HS-27A (cell line): ENCODE measurements around the gene FBN2.

Experiments
- DNase-seq: peaks from one replicate; pipeline ENCODE4 v3.0.0-alpha.2; 2012; ENCODE audit warnings: low read depth, missing footprints

Gene FBN2

DNA sequence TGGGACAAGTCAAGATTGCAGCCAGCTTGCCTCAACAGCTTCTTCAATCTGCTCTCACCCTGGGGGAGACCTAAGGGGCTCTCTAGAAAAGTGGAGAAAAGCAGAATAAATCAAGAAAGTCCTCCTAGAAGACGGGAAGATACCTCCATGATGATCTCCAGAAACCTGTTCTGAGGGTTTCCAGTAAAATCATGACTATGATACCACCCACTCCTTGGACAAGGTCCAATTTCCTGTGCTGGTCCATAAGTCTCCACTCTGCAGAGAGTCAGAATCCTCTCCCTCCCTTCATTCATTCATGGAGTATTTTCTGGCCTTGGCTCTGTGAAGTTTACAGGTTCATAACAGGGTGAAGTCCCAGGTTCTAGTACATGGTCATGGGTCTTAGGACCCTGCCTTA lies 285.8 kb downstream of the FBN2 start:
- no peak for DNase-seq

- DNase-seq = no peak
These were observed 292.1 kb downstream of the FBN2 start for GRCh38 chr5:128245974-128246373.

DNA sequence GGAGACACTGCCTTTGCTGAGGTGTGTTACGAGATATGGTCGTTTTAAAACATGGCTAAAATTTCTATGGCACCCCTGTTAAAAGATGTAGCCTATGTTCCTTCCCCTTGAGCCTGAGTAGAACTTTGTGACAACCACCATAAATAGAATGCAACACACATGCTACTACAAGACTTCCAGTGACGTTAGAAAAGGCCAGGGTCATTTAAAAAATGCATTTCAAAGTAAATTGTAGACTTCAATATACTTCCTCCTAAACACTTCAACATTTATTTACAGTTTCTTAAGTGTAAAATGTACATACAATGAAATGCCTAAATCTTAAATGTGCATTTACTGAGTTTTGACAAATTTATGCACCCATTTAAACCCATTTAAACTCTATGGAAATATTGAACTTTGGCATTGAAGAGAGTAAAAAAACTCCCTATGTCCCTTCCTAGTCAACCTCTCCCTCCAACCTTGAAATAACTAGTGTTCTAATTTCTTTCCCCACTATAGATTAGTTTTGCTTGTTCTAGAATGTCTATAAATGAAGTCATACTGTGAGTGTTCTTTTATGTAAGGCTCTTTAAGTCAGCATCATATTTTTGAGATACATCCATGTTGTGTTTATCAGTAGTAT lies 294.0 kb downstream of the FBN2 start:
- no peak for DNase-seq

GRCh38 chr5:128241051-128241695 lies 296.9 kb downstream of the FBN2 start:
- DNase-seq = no peak

DNA sequence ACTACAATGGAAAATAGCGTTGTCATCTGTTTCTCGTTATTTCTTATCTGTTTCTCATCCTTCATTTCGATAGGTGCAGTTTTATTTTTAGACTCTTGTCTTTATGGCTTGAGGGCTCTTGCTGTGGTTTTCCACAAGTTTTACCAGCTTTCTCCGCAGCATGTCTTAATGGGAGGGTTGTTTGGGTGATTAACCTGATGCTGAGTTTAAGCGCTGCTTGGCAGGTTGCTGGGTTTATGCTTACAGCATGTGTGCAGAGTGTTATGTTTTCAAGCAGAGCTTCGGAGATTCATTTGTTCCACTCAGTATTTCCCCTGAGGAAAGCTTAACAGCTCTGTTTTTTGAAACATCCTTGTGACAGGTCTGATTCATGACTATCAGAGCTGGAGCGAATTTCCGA lies 300.5 kb downstream of the FBN2 start:
- DNase-seq = no peak

GRCh38 chr5:128237000-128237399 lies 301.0 kb downstream of the FBN2 start:
- no peak for DNase-seq

DNA sequence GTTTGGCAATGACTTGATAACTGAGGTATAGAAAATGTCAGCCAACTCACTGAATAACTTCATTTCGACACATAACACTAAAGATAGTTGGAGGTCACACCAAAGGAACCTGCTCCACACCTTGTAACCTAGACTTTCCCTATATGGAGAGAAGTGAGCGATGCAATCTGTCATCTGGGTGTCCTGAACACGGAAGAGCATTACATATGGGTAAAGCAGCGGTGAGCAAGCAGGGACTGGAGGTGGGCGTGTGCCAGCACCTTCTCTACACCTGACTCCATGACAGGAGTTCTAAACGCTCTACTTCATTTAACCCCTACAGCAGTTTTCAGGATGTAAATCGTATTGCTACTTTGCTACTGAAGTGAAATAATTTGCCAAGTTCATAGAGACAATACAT lies 301.7 kb downstream of the FBN2 start:
- DNase-seq = no peak

DNA sequence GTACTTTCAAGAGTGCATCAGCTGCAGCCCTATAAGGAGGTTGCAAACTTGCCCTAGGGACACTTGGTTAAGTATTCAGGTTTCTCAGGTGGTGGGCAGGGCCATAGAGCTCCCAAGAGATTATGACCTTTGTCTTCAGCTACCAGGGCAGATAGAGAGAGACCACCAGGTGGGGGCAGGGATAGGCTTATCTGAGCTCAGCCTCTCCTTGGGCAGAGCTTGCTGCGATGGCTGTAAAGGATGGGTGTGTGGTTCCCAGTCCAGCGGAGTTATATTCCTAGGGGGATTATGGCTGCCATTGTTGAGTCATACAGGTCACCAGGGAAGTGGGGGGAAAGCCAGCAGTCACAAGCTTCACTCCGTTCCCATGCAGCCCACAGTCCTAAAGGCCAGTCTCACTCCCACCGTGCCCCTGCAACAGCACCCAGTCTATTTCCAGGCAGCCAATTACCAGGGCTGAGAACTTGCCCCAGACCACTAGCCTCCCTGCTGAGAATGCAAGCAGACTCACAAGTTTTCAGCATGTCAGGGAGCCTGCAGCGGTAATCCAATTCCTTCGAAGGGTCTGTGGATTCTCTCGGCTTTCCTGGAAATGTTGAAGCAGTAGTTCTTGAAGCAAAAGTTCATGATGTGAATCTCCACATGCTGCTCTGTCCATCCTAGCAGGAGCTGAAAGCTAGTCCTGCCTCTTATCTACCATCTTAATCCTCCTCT lies 303.0 kb downstream of the FBN2 start:
- no peak for DNase-seq

- DNase-seq = no peak
These were observed 309.5 kb downstream of the FBN2 start for GRCh38 chr5:128228521-128228920.

GRCh38 chr5:128228008-128228407 lies 310.0 kb downstream of the FBN2 start:
- DNase-seq = peak; percentile 74

GRCh38 chr5:128225245-128226030 lies 312.6 kb downstream of the FBN2 start:
- DNase-seq = peak; percentile 45

DNA sequence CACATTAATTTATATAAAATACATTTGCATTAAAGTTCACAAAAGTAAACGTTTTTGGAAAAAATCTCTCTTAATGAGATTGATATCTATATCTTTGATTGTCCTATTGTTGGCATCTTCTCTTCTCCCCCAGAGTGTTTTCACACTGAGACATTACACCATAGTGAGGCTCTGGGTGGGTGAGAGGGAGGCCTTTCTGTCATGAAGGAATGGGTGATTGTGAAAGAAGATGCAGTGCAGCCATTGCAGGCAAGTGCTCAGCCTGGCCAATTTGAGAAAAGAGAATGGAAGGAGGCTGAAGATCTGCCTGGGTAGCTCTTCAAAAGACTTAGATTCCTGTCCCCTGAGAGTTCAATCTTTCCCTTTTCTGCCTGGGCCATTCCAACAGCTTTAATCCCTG lies 313.7 kb downstream of the FBN2 start:
- no peak for DNase-seq

DNA sequence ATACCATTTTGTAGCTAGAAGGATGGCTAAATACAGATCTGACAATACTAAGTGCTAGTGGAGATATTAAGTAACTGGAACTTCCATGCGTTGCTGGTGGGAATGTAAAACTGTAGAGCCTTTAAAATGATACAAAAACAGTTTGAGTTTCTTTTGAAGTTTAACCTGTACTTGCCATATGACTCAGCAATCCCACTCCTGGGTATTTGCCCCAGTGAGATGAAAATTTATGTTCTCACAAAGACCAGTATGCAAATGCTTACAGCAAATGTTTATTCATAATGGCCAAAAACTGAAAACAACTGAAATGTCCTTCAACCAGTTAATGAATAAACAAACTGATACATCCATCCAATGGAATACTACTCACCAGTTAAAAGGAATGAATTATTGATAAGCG lies 317.2 kb downstream of the FBN2 start:
- no peak for DNase-seq

DNA sequence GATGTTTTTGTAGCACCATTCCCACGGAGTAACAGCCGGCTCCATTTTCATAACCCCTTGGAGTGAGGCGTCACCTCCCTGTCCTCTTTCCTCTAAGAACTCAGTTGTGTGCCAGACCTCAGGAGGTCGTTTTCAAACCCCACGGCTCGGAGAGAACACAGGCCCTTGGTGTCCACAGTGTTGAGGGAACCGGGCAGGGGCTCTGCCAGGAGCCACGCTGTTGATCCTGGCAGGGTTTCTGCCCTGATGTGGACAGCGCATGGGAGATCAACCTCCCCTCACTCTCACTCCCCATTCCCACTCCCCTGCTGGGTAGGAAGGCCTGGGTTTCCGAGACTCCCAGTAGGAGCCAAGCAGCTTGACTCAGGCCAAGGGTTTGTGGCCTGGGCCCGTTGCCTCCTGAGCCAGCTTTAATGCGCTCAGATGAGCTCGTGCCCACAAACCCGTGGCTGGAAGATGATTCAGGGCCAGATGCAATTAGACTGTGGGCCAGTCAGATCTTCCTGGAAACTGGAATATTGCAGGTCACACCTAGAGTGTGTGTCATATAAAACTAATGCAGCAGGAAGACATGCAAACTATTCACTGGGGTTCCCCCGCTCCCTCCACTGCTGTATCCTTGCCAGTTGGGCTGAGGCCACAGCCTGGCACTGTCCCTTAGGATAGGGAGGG lies 321.0 kb downstream of the FBN2 start:
- DNase-seq = peak; percentile 42

DNA sequence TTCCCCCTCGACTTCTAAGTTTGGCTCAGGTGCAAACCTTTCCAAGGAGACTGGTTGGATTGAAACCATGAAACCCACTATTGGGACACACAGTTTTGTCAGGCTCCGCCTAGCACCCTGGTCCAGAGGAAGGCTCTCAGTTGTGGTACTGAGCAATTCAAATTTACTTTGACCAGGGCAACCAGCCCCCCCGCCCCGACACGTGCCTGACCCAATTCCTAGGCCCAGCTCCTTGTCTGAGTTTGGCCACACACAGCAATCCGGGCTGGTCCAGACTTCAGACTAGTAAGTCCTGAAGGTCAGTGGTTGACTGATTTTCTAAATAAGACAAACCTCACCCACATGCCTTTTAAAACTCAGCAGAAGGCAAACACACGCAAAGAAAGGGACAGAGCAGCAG lies 321.8 kb downstream of the FBN2 start:
- no peak for DNase-seq

GRCh38 chr5:128213833-128214232 lies 324.2 kb downstream of the FBN2 start:
- no peak for DNase-seq

DNA sequence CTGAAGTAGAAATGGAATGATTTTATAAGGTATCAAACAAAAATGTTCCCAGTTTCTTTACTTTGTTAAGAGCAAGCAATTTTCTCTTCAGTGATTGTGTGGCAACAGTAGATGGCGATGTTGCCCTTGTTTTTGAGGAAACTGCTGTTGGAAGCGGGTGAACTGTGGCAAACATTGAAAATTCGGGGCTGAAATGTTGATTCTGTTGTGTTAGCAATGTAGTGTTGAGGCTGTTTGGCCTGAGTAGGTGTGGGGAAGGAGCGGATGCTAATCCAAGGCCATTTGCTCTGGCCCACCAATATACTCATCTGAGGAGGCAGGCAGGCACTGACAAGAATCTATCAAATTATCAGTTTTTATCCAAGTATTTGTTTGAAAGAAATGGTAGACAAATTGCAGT lies 324.7 kb downstream of the FBN2 start:
- no peak for DNase-seq

- DNase-seq = no peak
These were observed 325.7 kb downstream of the FBN2 start for GRCh38 chr5:128212191-128212806.

GRCh38 chr5:128208436-128208835 lies 329.6 kb downstream of the FBN2 start:
- no peak for DNase-seq
